Measurements from ENCODE around the gene CCDC7. TPM values are rescaled to one million over a fixed set of nuclear protein-coding genes. Genes with fewer than 3 reads are reported as not detected.
"Not testable (repeated sequence)": the region's sequence is repeated elsewhere in the genome, so short reads cannot be mapped to it uniquely, and the experiment has no call there.

The CCDC7 gene
- total RNA-seq, 4 donors from 2014 or later, result 15.1 to 72.3 (median 22.6) TPM

DNA sequence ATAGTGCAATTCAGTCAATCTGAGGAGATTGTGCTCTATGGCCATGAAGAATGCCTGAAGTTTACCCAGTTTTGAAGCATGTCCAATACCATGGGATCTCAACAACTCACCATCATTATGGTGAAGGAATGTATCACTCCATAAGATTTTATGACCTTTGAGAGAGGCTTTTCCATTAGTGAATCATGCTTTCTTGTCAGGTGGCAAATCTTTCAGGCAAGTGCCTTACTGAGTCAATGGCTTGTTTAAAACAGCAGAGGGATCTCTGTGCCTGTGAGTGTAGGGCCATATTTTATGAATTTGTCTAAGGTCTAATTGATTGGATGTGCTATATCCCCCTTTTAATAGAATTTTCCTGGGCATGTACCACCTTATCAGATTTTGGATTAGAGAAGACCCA is 131.5 kb downstream of the CCDC7 start:
- H3K27ac ChIP-seq (replicated peaks in 1 of 4), result no peak overlapping the region
- H3K4me1 ChIP-seq, result peaks cover 0 to 5% (median 0%) of the 10 kb centered on the region in 4 donors
- TF ChIP-seq, protein P1, sequence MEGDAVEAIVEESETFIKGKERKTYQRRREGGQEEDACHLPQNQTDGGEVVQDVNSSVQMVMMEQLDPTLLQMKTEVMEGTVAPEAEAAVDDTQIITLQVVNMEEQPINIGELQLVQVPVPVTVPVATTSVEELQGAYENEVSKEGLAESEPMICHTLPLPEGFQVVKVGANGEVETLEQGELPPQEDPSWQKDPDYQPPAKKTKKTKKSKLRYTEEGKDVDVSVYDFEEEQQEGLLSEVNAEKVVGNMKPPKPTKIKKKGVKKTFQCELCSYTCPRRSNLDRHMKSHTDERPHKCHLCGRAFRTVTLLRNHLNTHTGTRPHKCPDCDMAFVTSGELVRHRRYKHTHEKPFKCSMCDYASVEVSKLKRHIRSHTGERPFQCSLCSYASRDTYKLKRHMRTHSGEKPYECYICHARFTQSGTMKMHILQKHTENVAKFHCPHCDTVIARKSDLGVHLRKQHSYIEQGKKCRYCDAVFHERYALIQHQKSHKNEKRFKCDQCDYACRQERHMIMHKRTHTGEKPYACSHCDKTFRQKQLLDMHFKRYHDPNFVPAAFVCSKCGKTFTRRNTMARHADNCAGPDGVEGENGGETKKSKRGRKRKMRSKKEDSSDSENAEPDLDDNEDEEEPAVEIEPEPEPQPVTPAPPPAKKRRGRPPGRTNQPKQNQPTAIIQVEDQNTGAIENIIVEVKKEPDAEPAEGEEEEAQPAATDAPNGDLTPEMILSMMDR (IDR thresholded peaks at IDR 0.05), result no peak
- TF ChIP-seq POLR2A (IDR thresholded peaks at IDR 0.05; ENCODE audit: low read depth) (no peak), POLR2AphosphoS5 (IDR thresholded peaks at IDR 0.05) (no peak), EP300 (IDR thresholded peaks at IDR 0.05) (no peak)
- H3K4me3 ChIP-seq, result no peak overlapping the region
- H3K36me3 ChIP-seq, result no peaks in the 10 kb centered on the region
- no peak for DNase-seq (ENCODE audit: extremely low spot score)
- no peaks in the 10 kb centered on the region for H3K27me3 ChIP-seq
- no peaks in the 10 kb centered on the region for H3K9me3 ChIP-seq
- intact Hi-C loops (cut with DNase I), result no loop called here

DNA sequence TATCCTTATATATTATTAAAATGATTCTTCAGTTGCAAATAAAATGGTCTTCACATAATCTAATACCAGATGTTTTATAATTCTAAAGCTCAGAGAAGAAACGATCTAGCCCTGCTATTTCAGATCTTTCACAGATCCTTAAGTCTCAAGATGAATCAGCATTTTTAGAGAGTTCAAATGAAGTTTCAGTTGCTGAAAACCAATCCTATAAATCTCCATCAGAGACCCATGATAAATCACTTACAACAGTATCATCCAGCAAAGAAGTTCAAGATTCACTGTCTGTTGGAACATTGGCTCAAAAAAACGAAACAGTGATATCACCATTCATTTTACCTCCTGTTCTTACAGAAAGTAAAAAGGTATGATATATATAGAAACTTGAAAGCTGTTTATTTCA is 137.0 kb downstream of the CCDC7 start:
- WGBS, result 77% methylated on average over 2 of the region's 2 CpGs

DNA sequence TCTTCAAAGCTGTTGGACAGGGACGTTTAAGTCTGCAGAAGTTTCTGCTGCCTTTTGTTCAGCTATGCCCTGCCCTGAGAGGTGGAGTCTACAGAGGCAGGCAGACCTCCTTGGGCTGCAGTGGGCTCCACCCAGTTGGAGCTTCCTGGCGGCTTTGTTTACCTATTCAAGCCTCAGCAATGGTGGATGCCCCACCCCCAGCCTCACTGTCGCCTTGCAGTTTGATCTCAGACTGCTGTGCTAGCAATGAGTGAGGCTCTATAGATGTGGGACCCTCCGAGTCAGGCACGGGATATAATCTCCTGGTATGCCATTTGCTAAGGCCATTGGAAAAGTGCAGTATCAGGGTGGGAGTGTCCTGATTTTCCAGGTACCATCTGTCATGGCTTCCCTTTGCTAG is 152.1 kb downstream of the CCDC7 start:
- Histone ChIP-seq H3K36me3 (peaks cover 0 to 29% (median 5%) of the 10 kb centered on the region in 4 donors), H3K9me3 (peaks cover 0 to 34% (median 11%) of the 10 kb centered on the region in 4 donors)
- intact Hi-C loops (cut with DNase I); H3K4me3 ChIP-seq; H3K27me3 ChIP-seq; DNase-seq (ENCODE audit: extremely low spot score); H3K4me1 ChIP-seq; H3K27ac ChIP-seq (replicated peaks in 1 of 4): not testable (repeated sequence)
- 96% methylated on average over 5 of the region's 5 CpGs for WGBS

More for the DNA sequence above, 137.0 kb downstream of the CCDC7 start:
- H3K4me1 ChIP-seq, result peaks cover 0 to 5% (median 0%) of the 10 kb centered on the region in 4 donors
- no peaks in the 10 kb centered on the region for H3K27me3 ChIP-seq
- H3K27ac ChIP-seq (replicated peaks in 1 of 4), result no peak overlapping the region
- H3K36me3 ChIP-seq, result peaks cover 0 to 9% (median 0%) of the 10 kb centered on the region in 4 donors
- DNase-seq (ENCODE audit: extremely low spot score), result no peak
- no peak overlapping the region for H3K4me3 ChIP-seq
- no peak for TF ChIP-seq POLR2A (IDR thresholded peaks at IDR 0.05; ENCODE audit: low read depth)
- TF ChIP-seq POLR2AphosphoS5 (IDR thresholded peaks at IDR 0.05), result no peak
- TF ChIP-seq EP300 (IDR thresholded peaks at IDR 0.05), result no peak
- TF ChIP-seq, protein P1 (IDR thresholded peaks at IDR 0.05), result no peak
- intact Hi-C loops (cut with DNase I), result no loop called here
- H3K9me3 ChIP-seq, result no peaks in the 10 kb centered on the region

DNA sequence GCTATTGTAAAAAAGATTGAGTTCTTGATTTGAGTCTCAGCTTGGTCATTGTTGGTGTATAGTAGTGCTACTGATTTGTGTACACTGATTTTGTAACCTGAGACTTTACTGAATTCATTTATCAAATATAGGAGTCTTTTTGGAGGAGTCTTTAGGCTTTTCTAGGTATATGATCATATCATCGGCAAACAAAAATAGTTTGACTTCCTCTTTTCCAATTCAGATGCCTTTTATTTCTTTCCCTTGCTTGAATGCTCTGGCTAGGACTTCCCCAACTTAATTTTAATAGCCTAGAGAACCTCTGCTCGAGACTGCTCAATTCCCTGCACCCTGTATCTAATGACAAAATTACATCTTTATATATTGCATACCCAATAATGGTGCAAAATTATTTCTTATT is 154.4 kb downstream of the CCDC7 start:
- Histone ChIP-seq H3K27me3 (no peaks in the 10 kb centered on the region), H3K27ac (replicated peaks in 1 of 4) (no peak overlapping the region), H3K4me3 (no peak overlapping the region), H3K36me3 (peaks cover 2 to 34% (median 5%) of the 10 kb centered on the region in 4 donors), H3K4me1 (no peaks in the 10 kb centered on the region), H3K9me3 (peaks cover 0 to 37% (median 11%) of the 10 kb centered on the region in 4 donors)
- 78% methylated on average over 2 of the region's 2 CpGs for WGBS
- DNase-seq (ENCODE audit: extremely low spot score), result no peak
- TF ChIP-seq, protein P1 (IDR thresholded peaks at IDR 0.05), result no peak
- TF ChIP-seq POLR2A (IDR thresholded peaks at IDR 0.05; ENCODE audit: low read depth), result no peak
- TF ChIP-seq EP300 (IDR thresholded peaks at IDR 0.05), result no peak
- no peak for TF ChIP-seq POLR2AphosphoS5 (IDR thresholded peaks at IDR 0.05)
- intact Hi-C loops (cut with DNase I), result no loop called here

DNA sequence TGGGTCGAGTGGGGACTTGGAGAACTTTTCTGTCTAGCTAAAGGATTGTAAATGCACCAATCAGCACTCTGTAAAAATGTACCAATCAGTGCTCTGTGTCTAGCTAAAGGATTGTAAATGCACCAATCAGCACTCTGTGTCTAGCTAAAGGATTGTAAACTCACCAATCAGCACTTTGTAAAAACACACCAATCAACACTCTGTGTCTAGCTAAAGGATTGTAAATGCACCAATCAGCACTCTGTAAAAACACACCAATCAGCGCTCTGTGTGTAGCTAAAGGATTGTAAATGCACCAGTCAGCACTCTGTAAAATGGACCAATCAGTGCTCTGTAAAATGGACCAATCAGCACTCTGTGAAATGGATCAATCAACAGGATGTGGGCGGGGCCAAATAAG is 155.6 kb downstream of the CCDC7 start:
- 83% methylated on average over 3 of the region's 3 CpGs for WGBS
- intact Hi-C loops (cut with DNase I); DNase-seq (ENCODE audit: extremely low spot score); H3K27me3 ChIP-seq; H3K27ac ChIP-seq (replicated peaks in 1 of 4); H3K4me1 ChIP-seq; H3K4me3 ChIP-seq: not testable (repeated sequence)
- Histone ChIP-seq H3K36me3 (peaks cover 4 to 34% (median 5%) of the 10 kb centered on the region in 4 donors), H3K9me3 (peaks cover 0 to 37% (median 11%) of the 10 kb centered on the region in 4 donors)

DNA sequence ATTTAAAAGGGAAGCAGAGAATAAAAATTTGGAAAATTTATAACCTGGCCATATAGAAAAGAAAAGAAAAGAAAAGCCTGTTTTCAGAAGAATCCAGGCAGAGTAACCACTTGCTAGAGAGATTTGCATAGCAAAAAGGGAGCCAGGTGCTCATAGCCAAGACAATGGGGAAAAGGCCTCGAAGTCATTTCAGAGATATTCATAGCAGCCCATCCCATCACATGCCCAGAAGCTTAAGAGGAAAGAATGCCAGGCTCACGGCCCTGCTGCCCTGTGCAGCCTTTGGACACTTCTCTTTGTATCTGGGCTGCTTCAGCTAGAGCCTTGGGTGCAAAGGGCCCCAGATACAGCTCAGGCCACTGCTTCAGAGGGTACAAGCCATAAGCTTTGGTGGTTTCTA is 159.8 kb downstream of the CCDC7 start:
- H3K36me3 ChIP-seq, result peaks cover 0 to 19% (median 5%) of the 10 kb centered on the region in 4 donors
- H3K4me3 ChIP-seq, result no peak overlapping the region
- intact Hi-C loops (cut with DNase I), result no loop called here
- no peaks in the 10 kb centered on the region for H3K27me3 ChIP-seq
- peaks cover 0 to 14% (median 3%) of the 10 kb centered on the region in 4 donors for H3K9me3 ChIP-seq
- no peaks in the 10 kb centered on the region for H3K4me1 ChIP-seq
- no peak overlapping the region for H3K27ac ChIP-seq (replicated peaks in 1 of 4)
- 84% methylated on average over 2 of the region's 2 CpGs for WGBS
- TF ChIP-seq POLR2A (IDR thresholded peaks at IDR 0.05; ENCODE audit: low read depth) (no peak), EP300 (IDR thresholded peaks at IDR 0.05) (no peak), POLR2AphosphoS5 (IDR thresholded peaks at IDR 0.05) (no peak)
- TF ChIP-seq, protein P1 (IDR thresholded peaks at IDR 0.05), result no peak
- no peak for DNase-seq (ENCODE audit: extremely low spot score)

DNA sequence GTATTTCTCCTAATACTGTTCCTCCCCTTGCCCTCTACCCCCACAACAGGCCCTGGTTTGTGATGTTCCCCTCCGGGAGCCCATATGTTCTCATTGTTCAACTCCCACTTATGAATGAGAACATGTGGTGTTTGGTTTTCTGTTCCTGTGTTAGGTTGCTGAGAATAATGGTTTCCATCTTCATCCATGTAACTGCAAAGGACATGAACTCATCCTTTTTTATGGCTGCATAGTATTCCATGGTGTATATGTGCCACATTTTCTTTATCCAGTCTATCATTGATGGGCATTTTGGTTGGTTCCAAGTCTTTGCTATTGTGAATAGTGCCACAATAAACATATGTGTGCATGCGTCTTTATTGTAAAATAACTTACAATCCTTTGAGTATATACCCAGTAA is 164.6 kb downstream of the CCDC7 start:
- H3K27me3 ChIP-seq; H3K4me1 ChIP-seq; DNase-seq (ENCODE audit: extremely low spot score); H3K9me3 ChIP-seq; H3K4me3 ChIP-seq; H3K36me3 ChIP-seq; H3K27ac ChIP-seq (replicated peaks in 1 of 4); intact Hi-C loops (cut with DNase I): not testable (repeated sequence)
- WGBS, result 100% methylated on average over 2 of the region's 2 CpGs

All from esophagus muscularis mucosa (tissue), 4 donors.